Activated CD4-positive, alpha-beta T cell treated with anti-CD3 and anti-CD28 coated beads, Interleukin-2, amount 10 ng/mL, durations not matched to agents 7 days and 5 days (primary cell): ENCODE results near the gene WFDC11. TPM values are rescaled to one million over a fixed set of nuclear protein-coding genes. Genes with fewer than 3 reads are reported as not detected.

Experiments
- CTCF ChIA-PET: fragments of 350-600 bp; sonication (Branson Sonifier 250); formaldehyde crosslinking; loops from one replicate; lab custom pipeline; 2021; ENCODE audit warnings: antibody characterized with exemption; lab: Charles Lee
- POLR2A ChIA-PET: fragments of 350-600 bp; sonication (Branson Sonifier 250); formaldehyde crosslinking; loops from one replicate; lab custom pipeline; 2021; ENCODE audit warnings: antibody characterized with exemption; lab: Charles Lee
- DNase-seq: peaks from one replicate; pipeline ENCODE4 v3.0.0-alpha.2; 2020
- H3K27ac Mint-ChIP-seq: one replicate; pipeline ENCODE4 v1.8.0; 2021; ENCODE audit warnings: mild to moderate bottlenecking, moderate library complexity, mixed read lengths
- H3K27me3 Mint-ChIP-seq: one replicate; pipeline ENCODE4 v1.8.0; 2021; ENCODE audit warnings: mixed read lengths
- H3K36me3 Mint-ChIP-seq: one replicate; pipeline ENCODE4 v1.8.0; 2021; ENCODE audit warnings: low read depth, mixed read lengths
- H3K4me1 Mint-ChIP-seq: one replicate; pipeline ENCODE4 v1.8.0; 2021; ENCODE audit warnings: mixed read lengths
- H3K4me3 Mint-ChIP-seq: one replicate; pipeline ENCODE4 v1.8.0; 2021; ENCODE audit warnings: mild to moderate bottlenecking, moderate library complexity, mixed read lengths
- H3K9me3 Mint-ChIP-seq: one replicate; pipeline ENCODE4 v1.8.0; 2021; ENCODE audit warnings: mixed read lengths
- microRNA-seq: library from miRNA; unstranded; fragments of <30 nt; microRNA quantifications from one replicate; pipeline ENCODE4 v1.2.0, GENCODE V29; 2021; ENCODE audit warnings: borderline microRNAs expressed, borderline replicate concordance
- total RNA-seq, 2 experiments: library from RNA; stranded (reverse); gene quantifications; one replicate each; pipeline ENCODE4 v1.2.3, GENCODE V29; 2021

The WFDC11 gene
- total RNA-seq, 2 experiments from 2014 or later = not detected

GRCh38 chr20:45611054-45611453, 59.0 kb downstream of the WFDC11 start:
- Mint-ChIP-seq H3K4me1 (peaks cover 5% of the 10 kb centered on the region), H3K27me3 (peaks cover 2% of the 10 kb centered on the region), H3K27ac (no peak overlapping the region), H3K36me3 (no peaks in the 10 kb centered on the region), H3K4me3 (no peak overlapping the region), H3K9me3 (peaks cover 10% of the 10 kb centered on the region)
- ChIA-PET POLR2A (no interaction called here), CTCF (no interaction called here)
- no peak for DNase-seq

GRCh38 chr20:45607810-45608209, 62.2 kb downstream of the WFDC11 start:
- H3K4me1 Mint-ChIP-seq = peaks cover 5% of the 10 kb centered on the region
- no peak for DNase-seq
- H3K9me3 Mint-ChIP-seq = peaks cover 21% of the 10 kb centered on the region
- ChIA-PET POLR2A (no interaction called here), CTCF (interaction anchor here (0.6 kb wide), 1 partner anchor 16 kb away, joined by 4 read pairs; no protein-coding TSS in a partner anchor)
- H3K4me3 Mint-ChIP-seq = no peak overlapping the region
- no peak overlapping the region for H3K27ac Mint-ChIP-seq
- H3K27me3 Mint-ChIP-seq = peaks cover 10% of the 10 kb centered on the region
- H3K36me3 Mint-ChIP-seq = no peaks in the 10 kb centered on the region

Small RNAs within 50 kb of the gene (microRNA-seq; reads per million reads assigned to microRNA genes)
- gene MIR3617 = not detected

Other genes with a start within 250 kb of the WFDC11 start
- gene WFDC2, start 200.5 kb downstream of the WFDC11 start, total RNA-seq = not detected
- gene SPINT3, start 154.6 kb downstream of the WFDC11 start, total RNA-seq = not detected
- not detected for gene WFDC6, start 130.8 kb downstream of the WFDC11 start, total RNA-seq
- not detected for gene EPPIN, start 122.8 kb downstream of the WFDC11 start, total RNA-seq
- not detected for gene WFDC8, start 91.0 kb downstream of the WFDC11 start, total RNA-seq
- gene WFDC10A, start 40.5 kb downstream of the WFDC11 start, total RNA-seq = not detected
- not detected for gene WFDC9, start 39.0 kb downstream of the WFDC11 start, total RNA-seq
- not detected for gene WFDC13, start 31.8 kb upstream of the WFDC11 start, total RNA-seq
- gene WFDC10B, start 34.8 kb upstream of the WFDC11 start, total RNA-seq = not detected
- not detected for gene SPINT4, start 52.1 kb upstream of the WFDC11 start, total RNA-seq
- gene WFDC3, start 121.6 kb upstream of the WFDC11 start, total RNA-seq = not detected
- 10 to 100 TPM; 32.0 to 33.5 TPM for gene DNTTIP1, start 121.7 kb upstream of the WFDC11 start, total RNA-seq
- gene UBE2C, start 142.4 kb upstream of the WFDC11 start, total RNA-seq = 100 to 1,000 TPM; 232 to 244 TPM
- not detected for gene TNNC2, start 157.1 kb upstream of the WFDC11 start, total RNA-seq
- under 1 TPM; 0.72 to 0.87 TPM for gene SNX21, start 163.6 kb upstream of the WFDC11 start, total RNA-seq
- gene ACOT8, start 187.2 kb upstream of the WFDC11 start, total RNA-seq = 10 to 100 TPM; 35.0 to 35.6 TPM
- 1 to 10 TPM; 6.2 to 6.4 TPM for gene ZSWIM3, start 187.4 kb upstream of the WFDC11 start, total RNA-seq
- 10 to 100 TPM in 1 of 2 experiments, 1 to 10 TPM in 1; 9.8 to 11.5 TPM for gene ZSWIM1, start 211.0 kb upstream of the WFDC11 start, total RNA-seq
- under 1 TPM; 0.56 to 0.84 TPM for gene SPATA25, start 217.4 kb upstream of the WFDC11 start, total RNA-seq
- gene NEURL2, start 221.0 kb upstream of the WFDC11 start, total RNA-seq = 1 to 10 TPM; 2.6 TPM
- 10 to 100 TPM; 64.9 to 76.3 TPM for gene CTSA, start 221.1 kb upstream of the WFDC11 start, total RNA-seq
- gene PLTP, start 241.9 kb upstream of the WFDC11 start, total RNA-seq = under 1 TPM; 0.81 to 0.82 TPM